Measurements from ENCODE around the gene ZNF300. TPM values are rescaled to one million over a fixed set of nuclear protein-coding genes. Genes with fewer than 3 reads are reported as not detected.
"Not testable (repeated sequence)": the region's sequence is repeated elsewhere in the genome, so short reads cannot be mapped to it uniquely, and the experiment has no call there.

ZNF300 gene
- total RNA-seq, 1 donor from 2014 or later: 4.0 TPM

- TF ChIP-seq CTCF (IDR thresholded peaks at IDR 0.05): no peak
- no peak overlapping the region for H3K27ac Mint-ChIP-seq (ENCODE audit: unreplicated experiment)
- DNase-seq (ENCODE audit: low spot score): no peak
- H3K27me3 Mint-ChIP-seq (ENCODE audit: low read depth): peaks cover 33% of the 10 kb centered on the region
- H3K4me1 Mint-ChIP-seq (ENCODE audit: low read depth): no peaks in the 10 kb centered on the region
- no peak overlapping the region for H3K4me3 Mint-ChIP-seq (ENCODE audit: unreplicated experiment)
- H3K36me3 Mint-ChIP-seq (ENCODE audit: low read depth): no peaks in the 10 kb centered on the region
- peaks cover 2% of the 10 kb centered on the region for H3K9me3 Mint-ChIP-seq (ENCODE audit: low read depth)
Measured at GRCh38 chr5:150853561-150853960, 51.2 kb downstream of the ZNF300 start.

DNA sequence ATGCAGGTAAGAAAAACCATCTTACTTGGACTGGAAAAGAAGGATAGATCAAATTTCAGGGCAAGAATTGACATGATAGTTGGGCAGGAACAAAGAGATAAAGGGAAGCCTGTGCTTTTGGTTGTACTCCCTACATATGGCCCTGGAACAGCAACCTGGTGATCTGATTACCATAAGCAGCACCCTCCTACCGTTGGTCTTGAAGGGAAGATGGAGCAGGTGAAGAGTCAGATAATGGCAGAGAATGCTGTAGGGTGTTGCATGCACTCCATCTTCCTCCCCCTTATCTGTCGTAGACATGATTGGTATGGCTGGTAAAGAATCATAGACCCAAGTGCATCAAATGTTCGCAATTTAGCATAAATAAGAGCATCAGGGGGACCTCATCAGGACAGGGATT lies 53.7 kb downstream of the ZNF300 start:
- no peak overlapping the region for H3K27ac Mint-ChIP-seq (ENCODE audit: unreplicated experiment)
- no peak for TF ChIP-seq CTCF (IDR thresholded peaks at IDR 0.05)
- H3K9me3 Mint-ChIP-seq (ENCODE audit: low read depth): peaks cover 2% of the 10 kb centered on the region
- no peak for DNase-seq (ENCODE audit: low spot score)
- H3K36me3 Mint-ChIP-seq (ENCODE audit: low read depth): no peaks in the 10 kb centered on the region
- no peak overlapping the region for H3K4me3 Mint-ChIP-seq (ENCODE audit: unreplicated experiment)
- H3K27me3 Mint-ChIP-seq (ENCODE audit: low read depth): peaks cover 44% of the 10 kb centered on the region
- no peaks in the 10 kb centered on the region for H3K4me1 Mint-ChIP-seq (ENCODE audit: low read depth)

DNA sequence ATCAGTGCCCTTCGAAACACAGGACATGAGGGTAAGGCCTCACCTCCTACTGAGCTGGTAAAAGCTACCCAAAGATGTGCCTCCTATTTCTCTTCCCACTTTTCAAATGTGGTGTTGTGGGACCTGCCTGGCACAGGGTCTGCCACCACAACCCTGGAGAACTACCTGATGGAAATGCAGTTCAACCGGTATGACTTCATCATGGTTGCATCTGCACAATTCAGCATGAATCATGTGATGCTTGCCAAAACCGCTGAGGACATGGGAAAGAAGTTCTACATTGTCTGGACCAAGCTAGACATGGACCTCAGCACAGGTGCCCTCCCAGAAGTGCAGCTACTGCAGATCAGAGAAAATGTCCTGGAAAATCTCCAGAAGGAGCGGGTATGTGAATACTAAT lies 56.5 kb downstream of the ZNF300 start:
- H3K27ac Mint-ChIP-seq (ENCODE audit: unreplicated experiment): no peak overlapping the region
- DNase-seq (ENCODE audit: low spot score): no peak
- H3K4me1 Mint-ChIP-seq (ENCODE audit: low read depth): no peaks in the 10 kb centered on the region
- TF ChIP-seq CTCF (IDR thresholded peaks at IDR 0.05): no peak
- H3K27me3 Mint-ChIP-seq (ENCODE audit: low read depth): peaks cover 38% of the 10 kb centered on the region
- H3K4me3 Mint-ChIP-seq (ENCODE audit: unreplicated experiment): no peak overlapping the region
- no peaks in the 10 kb centered on the region for H3K9me3 Mint-ChIP-seq (ENCODE audit: low read depth)
- no peaks in the 10 kb centered on the region for H3K36me3 Mint-ChIP-seq (ENCODE audit: low read depth)

DNA sequence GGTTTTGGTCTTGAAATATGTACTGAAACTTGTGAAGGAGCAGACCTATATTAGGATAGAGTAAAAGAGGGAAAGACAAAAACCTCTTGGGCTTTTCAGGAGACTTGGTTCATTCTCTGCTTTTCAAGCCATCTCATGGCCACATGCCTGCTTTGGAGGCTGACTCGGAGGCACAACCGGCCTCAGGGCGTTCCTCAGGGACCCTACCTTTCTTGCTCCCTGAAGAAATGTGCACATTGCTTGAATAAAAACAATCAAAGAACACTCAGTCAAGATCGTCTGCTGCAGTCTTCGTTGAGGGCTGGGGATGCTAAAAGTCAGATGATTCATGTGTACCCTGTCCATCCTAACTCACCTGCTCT lies 57.5 kb downstream of the ZNF300 start:
- no peak overlapping the region for H3K27ac Mint-ChIP-seq (ENCODE audit: unreplicated experiment)
- peak; percentile 24 for TF ChIP-seq CTCF (IDR thresholded peaks at IDR 0.05)
- peaks cover 36% of the 10 kb centered on the region for H3K27me3 Mint-ChIP-seq (ENCODE audit: low read depth)
- H3K4me3 Mint-ChIP-seq (ENCODE audit: unreplicated experiment): no peak overlapping the region
- H3K9me3 Mint-ChIP-seq (ENCODE audit: low read depth): no peaks in the 10 kb centered on the region
- DNase-seq (ENCODE audit: low spot score): no peak
- no peaks in the 10 kb centered on the region for H3K4me1 Mint-ChIP-seq (ENCODE audit: low read depth)
- no peaks in the 10 kb centered on the region for H3K36me3 Mint-ChIP-seq (ENCODE audit: low read depth)

DNA sequence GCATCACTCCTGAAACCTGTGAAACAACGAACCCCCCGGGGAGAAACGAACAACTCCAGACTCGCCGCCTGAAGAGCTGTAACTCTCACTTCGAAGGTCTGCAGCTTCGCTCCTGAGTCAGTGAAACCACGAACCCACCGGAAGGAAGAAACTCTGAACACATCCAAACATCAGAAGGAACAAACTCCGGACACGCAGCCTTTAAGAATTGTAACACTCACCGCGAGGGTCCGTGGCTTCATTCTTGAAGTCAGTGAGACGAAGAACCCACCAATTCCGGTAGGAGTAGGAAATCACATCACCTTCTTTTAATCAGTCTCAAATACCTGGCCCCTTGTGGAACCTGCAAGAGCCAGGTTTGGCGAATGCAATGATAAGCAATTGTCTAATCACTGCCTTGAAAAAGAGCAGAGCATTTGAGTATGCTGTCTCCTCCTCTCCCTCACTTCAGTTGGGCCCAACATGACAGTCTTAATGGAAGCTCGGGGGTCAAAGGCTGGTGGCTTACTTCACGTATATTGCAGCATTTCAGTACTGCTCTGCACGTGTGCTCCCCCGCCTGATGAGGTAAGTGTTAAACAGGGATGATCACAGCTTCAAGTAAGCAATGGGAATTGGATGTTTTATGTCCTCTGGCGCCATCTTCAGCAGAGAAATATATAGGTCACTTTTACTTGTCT lies 58.0 kb downstream of the ZNF300 start:
- H3K9me3 Mint-ChIP-seq (ENCODE audit: low read depth): no peaks in the 10 kb centered on the region
- H3K4me3 Mint-ChIP-seq (ENCODE audit: unreplicated experiment): no peak overlapping the region
- TF ChIP-seq CTCF (IDR thresholded peaks at IDR 0.05): peak; percentile 88
- H3K27ac Mint-ChIP-seq (ENCODE audit: unreplicated experiment): no peak overlapping the region
- H3K36me3 Mint-ChIP-seq (ENCODE audit: low read depth): no peaks in the 10 kb centered on the region
- no peak for DNase-seq (ENCODE audit: low spot score)
- peaks cover 32% of the 10 kb centered on the region for H3K27me3 Mint-ChIP-seq (ENCODE audit: low read depth)
- H3K4me1 Mint-ChIP-seq (ENCODE audit: low read depth): no peaks in the 10 kb centered on the region

DNA sequence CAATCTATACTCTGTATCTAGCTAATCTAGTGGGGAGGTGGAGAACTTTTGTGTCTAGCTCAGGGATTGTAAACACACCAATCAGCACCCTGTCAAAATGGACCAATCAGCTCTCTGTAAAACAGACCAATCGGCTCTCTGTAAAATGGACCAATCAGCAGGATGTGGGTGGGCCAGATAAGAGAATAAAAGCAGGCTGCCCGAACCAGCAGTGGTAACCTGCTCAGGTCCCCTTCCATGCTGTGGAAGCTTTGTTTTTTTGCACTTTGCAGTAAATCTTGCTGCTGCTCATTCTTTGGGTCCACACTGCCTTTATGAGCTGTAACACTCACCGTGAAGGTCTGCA lies 58.5 kb downstream of the ZNF300 start, which contains the start of gene IRGM:
IRGM (plus strand) TSS at position 214 of the 346 bp plus-strand sequence. CDS start 1,603 bp downstream, outside the sequence.
- not testable (repeated sequence) for H3K4me3 Mint-ChIP-seq (ENCODE audit: unreplicated experiment); DNase-seq (ENCODE audit: low spot score); H3K4me1 Mint-ChIP-seq (ENCODE audit: low read depth); H3K36me3 Mint-ChIP-seq (ENCODE audit: low read depth); H3K9me3 Mint-ChIP-seq (ENCODE audit: low read depth); H3K27ac Mint-ChIP-seq (ENCODE audit: unreplicated experiment)
- H3K27me3 Mint-ChIP-seq (ENCODE audit: low read depth): peaks cover 33% of the 10 kb centered on the region

- H3K27me3 Mint-ChIP-seq (ENCODE audit: low read depth): peaks cover 33% of the 10 kb centered on the region
- not testable (repeated sequence) for H3K27ac Mint-ChIP-seq (ENCODE audit: unreplicated experiment); H3K4me1 Mint-ChIP-seq (ENCODE audit: low read depth); H3K4me3 Mint-ChIP-seq (ENCODE audit: unreplicated experiment); DNase-seq (ENCODE audit: low spot score); H3K36me3 Mint-ChIP-seq (ENCODE audit: low read depth); H3K9me3 Mint-ChIP-seq (ENCODE audit: low read depth)
Measured at GRCh38 chr5:150845185-150845859, 59.5 kb downstream of the ZNF300 start.

Measured in chondrocyte (in vitro differentiated cells).